ENCODE results near the gene PSMB11. TPM values are rescaled to one million over a fixed set of nuclear protein-coding genes. Genes with fewer than 3 reads are reported as not detected.
A peak's percentile ranks its signal among the peaks of the same experiment; 100 is the strongest.

The PSMB11 gene
- total RNA-seq, 1 donor from 2014 or later = not detected

GRCh38 chr14:23018107-23018506 is 23.9 kb upstream of the PSMB11 start:
- no peak for DNase-seq (ENCODE audit: low spot score)
- H4K20me1 ChIP-seq (ENCODE audit: low read depth) = no peaks in the 10 kb centered on the region
- H2AFZ ChIP-seq (replicated peaks) = no peak overlapping the region
- H3K4me3 ChIP-seq = no peak overlapping the region
- Mint-ChIP-seq H3K36me3 (no peaks in the 10 kb centered on the region), H3K27ac (no peak overlapping the region), H3K9me3 (no peaks in the 10 kb centered on the region), H3K4me1 (peaks cover 17% of the 10 kb centered on the region), H3K27me3 (ENCODE audit: insufficient read depth, low read depth) (no peaks in the 10 kb centered on the region), H3K4me3 (no peak overlapping the region)
- no peaks in the 10 kb centered on the region for H3K27me3 ChIP-seq
- peaks cover 28% of the 10 kb centered on the region for H3K4me1 ChIP-seq
- H3K4me2 ChIP-seq = no peak overlapping the region
- no peak for TF ChIP-seq EZH2 (IDR thresholded peaks at IDR 0.05)
- TF ChIP-seq, protein P1, sequence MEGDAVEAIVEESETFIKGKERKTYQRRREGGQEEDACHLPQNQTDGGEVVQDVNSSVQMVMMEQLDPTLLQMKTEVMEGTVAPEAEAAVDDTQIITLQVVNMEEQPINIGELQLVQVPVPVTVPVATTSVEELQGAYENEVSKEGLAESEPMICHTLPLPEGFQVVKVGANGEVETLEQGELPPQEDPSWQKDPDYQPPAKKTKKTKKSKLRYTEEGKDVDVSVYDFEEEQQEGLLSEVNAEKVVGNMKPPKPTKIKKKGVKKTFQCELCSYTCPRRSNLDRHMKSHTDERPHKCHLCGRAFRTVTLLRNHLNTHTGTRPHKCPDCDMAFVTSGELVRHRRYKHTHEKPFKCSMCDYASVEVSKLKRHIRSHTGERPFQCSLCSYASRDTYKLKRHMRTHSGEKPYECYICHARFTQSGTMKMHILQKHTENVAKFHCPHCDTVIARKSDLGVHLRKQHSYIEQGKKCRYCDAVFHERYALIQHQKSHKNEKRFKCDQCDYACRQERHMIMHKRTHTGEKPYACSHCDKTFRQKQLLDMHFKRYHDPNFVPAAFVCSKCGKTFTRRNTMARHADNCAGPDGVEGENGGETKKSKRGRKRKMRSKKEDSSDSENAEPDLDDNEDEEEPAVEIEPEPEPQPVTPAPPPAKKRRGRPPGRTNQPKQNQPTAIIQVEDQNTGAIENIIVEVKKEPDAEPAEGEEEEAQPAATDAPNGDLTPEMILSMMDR (IDR thresholded peaks at IDR 0.05) = no peak
- no peak for TF ChIP-seq EZH2phosphoT487 (IDR thresholded peaks at IDR 0.05)
- no peaks in the 10 kb centered on the region for H3K9me3 ChIP-seq (ENCODE audit: low read depth)
- no peaks in the 10 kb centered on the region for H3K79me2 ChIP-seq (ENCODE audit: low read depth)
- H3K27ac ChIP-seq = no peak overlapping the region
- no peak overlapping the region for H3K9ac ChIP-seq
- peaks cover 25% of the 10 kb centered on the region for H3F3A ChIP-seq (ENCODE audit: low read depth)
- no peaks in the 10 kb centered on the region for H3K36me3 ChIP-seq

- no peaks in the 10 kb centered on the region for H3K36me3 ChIP-seq
- no peaks in the 10 kb centered on the region for H3K27me3 Mint-ChIP-seq (ENCODE audit: insufficient read depth, low read depth)
- peaks cover 41% of the 10 kb centered on the region for H3K4me1 ChIP-seq
- no peaks in the 10 kb centered on the region for H3K9me3 ChIP-seq (ENCODE audit: low read depth)
- no peaks in the 10 kb centered on the region for H3K79me2 ChIP-seq (ENCODE audit: low read depth)
- peak overlapping the region; percentile 58 for H3K27ac Mint-ChIP-seq
- H4K20me1 ChIP-seq (ENCODE audit: low read depth) = no peaks in the 10 kb centered on the region
- peak overlapping the region; percentile 54 for H3K27ac ChIP-seq
- H3F3A ChIP-seq (ENCODE audit: low read depth) = peaks cover 47% of the 10 kb centered on the region
- DNase-seq (ENCODE audit: low spot score) = peak; percentile 54
- H2AFZ ChIP-seq (replicated peaks) = no peak overlapping the region
- H3K4me1 Mint-ChIP-seq = peaks cover 30% of the 10 kb centered on the region
- H3K4me3 ChIP-seq = no peak overlapping the region
- H3K4me3 Mint-ChIP-seq = no peak overlapping the region
- H3K9ac ChIP-seq = no peak overlapping the region
- peaks cover 11% of the 10 kb centered on the region for H3K36me3 Mint-ChIP-seq
- H3K27me3 ChIP-seq = no peaks in the 10 kb centered on the region
- no peak for TF ChIP-seq EZH2phosphoT487 (IDR thresholded peaks at IDR 0.05)
- TF ChIP-seq, protein P1 (IDR thresholded peaks at IDR 0.05) = no peak
- no peak for TF ChIP-seq EZH2 (IDR thresholded peaks at IDR 0.05)
- H3K9me3 Mint-ChIP-seq = no peaks in the 10 kb centered on the region
- peak overlapping the region; percentile 1 for H3K4me2 ChIP-seq
Measured at GRCh38 chr14:23020143-23021128, 21.6 kb upstream of the PSMB11 start.

DNA sequence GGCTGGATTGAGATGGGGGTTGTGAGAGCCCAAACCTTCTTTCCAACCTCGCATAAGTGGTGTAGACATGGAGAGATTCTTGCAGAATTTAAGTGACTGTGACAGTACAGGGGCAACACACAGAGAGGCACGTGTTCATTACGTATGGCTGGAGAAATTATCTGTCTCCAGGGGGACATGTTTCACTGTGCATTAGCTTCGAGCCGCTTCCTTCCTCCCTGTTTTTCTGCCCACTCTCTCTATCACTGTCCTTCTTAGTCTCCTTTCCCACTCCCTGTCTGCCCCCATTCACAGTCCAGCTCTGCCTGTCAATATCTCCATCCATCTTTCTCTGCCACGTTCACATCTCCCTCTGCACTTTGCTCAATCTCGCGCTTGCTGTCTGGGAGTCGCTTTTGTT is 20.6 kb upstream of the PSMB11 start:
- H3K79me2 ChIP-seq (ENCODE audit: low read depth) = no peaks in the 10 kb centered on the region
- Mint-ChIP-seq H3K9me3 (no peaks in the 10 kb centered on the region), H3K27ac (peak overlapping the region; percentile 45), H3K4me1 (peaks cover 30% of the 10 kb centered on the region), H3K27me3 (ENCODE audit: insufficient read depth, low read depth) (no peaks in the 10 kb centered on the region), H3K36me3 (peaks cover 18% of the 10 kb centered on the region), H3K4me3 (no peak overlapping the region)
- no peak overlapping the region for H3K4me2 ChIP-seq
- TF ChIP-seq EZH2phosphoT487 (IDR thresholded peaks at IDR 0.05) (no peak), EZH2 (IDR thresholded peaks at IDR 0.05) (no peak)
- TF ChIP-seq, protein P1 (IDR thresholded peaks at IDR 0.05) = no peak
- peaks cover 44% of the 10 kb centered on the region for H3K4me1 ChIP-seq
- no peak overlapping the region for H3K4me3 ChIP-seq
- no peaks in the 10 kb centered on the region for H3K9me3 ChIP-seq (ENCODE audit: low read depth)
- peaks cover 51% of the 10 kb centered on the region for H3F3A ChIP-seq (ENCODE audit: low read depth)
- no peaks in the 10 kb centered on the region for H3K27me3 ChIP-seq
- no peak overlapping the region for H2AFZ ChIP-seq (replicated peaks)
- no peak for DNase-seq (ENCODE audit: low spot score)
- H3K27ac ChIP-seq = peak overlapping the region; percentile 54
- H4K20me1 ChIP-seq (ENCODE audit: low read depth) = no peaks in the 10 kb centered on the region
- H3K9ac ChIP-seq = no peak overlapping the region
- no peaks in the 10 kb centered on the region for H3K36me3 ChIP-seq

Measured in neural progenitor cell (in vitro differentiated cells).